GM19397 (cell line): ENCODE results near the gene LRRN4CL.

Experiments used
- ATAC-seq: cut with Tn5 transposase; IDR thresholded peaks from one replicate; pipeline ENCODE4 v1.9.1; 2021; ENCODE audit warnings: mild to moderate bottlenecking, moderate library complexity; ENCODE audit not compliant: unreplicated experiment

LRRN4CL gene

GRCh38 chr11:62648185-62648966 lies 41.0 kb downstream of the LRRN4CL start:
- ATAC-seq, result no peak

DNA sequence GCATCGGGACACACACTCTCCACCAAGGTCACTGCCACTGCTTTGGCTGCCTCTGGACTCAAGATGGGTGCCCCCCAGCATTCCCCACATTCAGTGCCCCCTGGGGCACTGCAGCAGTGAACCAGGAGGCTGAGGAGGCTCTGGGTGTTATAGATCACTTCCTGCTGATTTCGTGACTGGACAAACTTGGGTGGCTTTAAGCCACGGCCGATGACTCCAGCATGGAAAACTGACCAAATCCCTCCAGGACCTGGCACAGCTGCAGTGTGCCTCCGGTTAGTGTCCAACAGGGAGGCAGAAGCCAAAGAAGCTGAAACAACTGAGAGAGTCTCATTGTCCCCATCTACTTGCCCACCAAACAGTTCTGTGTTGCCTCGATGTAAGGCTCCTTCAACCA lies 41.7 kb downstream of the LRRN4CL start:
- no peak for ATAC-seq

- ATAC-seq, result no peak
These were observed 42.3 kb downstream of the LRRN4CL start for GRCh38 chr11:62646825-62647608.

DNA sequence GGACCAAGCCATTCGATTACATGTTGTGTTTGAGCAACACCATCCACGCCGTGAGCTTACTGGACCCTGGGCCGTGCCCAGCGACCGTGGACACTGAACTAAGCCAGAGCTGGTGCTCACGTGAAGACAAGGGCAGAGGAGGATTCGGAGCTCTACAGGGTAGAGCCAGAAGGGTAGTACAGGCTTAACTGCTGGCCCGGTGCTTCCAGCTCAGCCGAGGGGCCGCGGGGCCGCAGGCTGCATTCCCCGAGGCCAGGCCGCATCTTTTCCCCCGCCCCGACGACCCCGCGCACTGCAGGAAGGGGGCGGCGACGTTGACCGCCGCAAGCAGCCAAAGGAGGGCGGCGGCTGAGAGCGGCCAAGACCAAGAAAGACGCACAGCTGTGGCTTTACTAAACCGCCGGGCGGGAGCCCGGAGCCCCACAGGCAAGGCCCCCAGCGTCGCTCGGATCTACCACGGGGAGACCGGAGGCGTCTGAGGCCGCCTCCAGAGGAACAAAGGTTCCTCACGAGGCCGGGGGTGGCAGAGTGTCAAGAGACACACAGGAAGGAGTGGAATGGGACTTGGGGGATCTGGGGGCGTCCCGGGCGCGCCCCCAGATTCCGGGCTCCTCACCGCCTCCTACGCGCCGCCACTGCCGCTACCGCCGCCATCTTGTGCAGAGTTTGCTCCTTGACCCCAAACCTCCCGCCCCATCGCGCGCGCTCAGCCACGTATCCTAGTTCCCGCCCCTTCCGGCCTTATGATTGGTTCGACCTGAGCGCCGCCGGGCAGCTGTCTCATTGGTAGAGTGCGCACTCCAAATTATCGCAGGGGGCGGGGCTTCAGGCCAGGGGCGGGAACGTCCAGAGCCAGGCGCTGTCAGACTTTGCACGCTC lies 43.1 kb downstream of the LRRN4CL start, which contains the start of gene GANAB:
Gene GANAB, minus strand, starts transcription at position 668 of the 879 bp plus-strand sequence. Its CDS starts 14 bp downstream, at position 654.
- peak; percentile 88 for ATAC-seq

- no peak for ATAC-seq
These were observed 43.7 kb downstream of the LRRN4CL start for GRCh38 chr11:62645671-62645945.

GRCh38 chr11:62644220-62644619 lies 45.1 kb downstream of the LRRN4CL start:
- ATAC-seq, result no peak
